ENCODE measurements around the gene CLRN1. TPM values are rescaled to one million over a fixed set of nuclear protein-coding genes. Genes with fewer than 3 reads are reported as not detected.

CLRN1 gene
- total RNA-seq, 1 donor from 2014 or later = not detected

Other genes starting within 250 kb of the CLRN1 start
- 44.8 TPM for gene SIAH2, start 209.6 kb downstream of the CLRN1 start, total RNA-seq
- gene MINDY4B, start 67.3 kb downstream of the CLRN1 start, total RNA-seq = not detected
- gene MED12L, start 112.9 kb upstream of the CLRN1 start, total RNA-seq = 0.32 TPM
- gene GPR171, start 230.5 kb upstream of the CLRN1 start, total RNA-seq = 0.32 TPM